GM19193 (cell line): Measurements from ENCODE around the gene PDE6G.

Experiments
- POLR2A ChIP-seq: IDR thresholded peaks from 4 replicates; pipeline ENCODE4 v1.6.1; 2011; ENCODE audit not compliant: insufficient read depth, insufficient read length; ENCODE audit errors: extremely low read depth

Gene PDE6G

DNA sequence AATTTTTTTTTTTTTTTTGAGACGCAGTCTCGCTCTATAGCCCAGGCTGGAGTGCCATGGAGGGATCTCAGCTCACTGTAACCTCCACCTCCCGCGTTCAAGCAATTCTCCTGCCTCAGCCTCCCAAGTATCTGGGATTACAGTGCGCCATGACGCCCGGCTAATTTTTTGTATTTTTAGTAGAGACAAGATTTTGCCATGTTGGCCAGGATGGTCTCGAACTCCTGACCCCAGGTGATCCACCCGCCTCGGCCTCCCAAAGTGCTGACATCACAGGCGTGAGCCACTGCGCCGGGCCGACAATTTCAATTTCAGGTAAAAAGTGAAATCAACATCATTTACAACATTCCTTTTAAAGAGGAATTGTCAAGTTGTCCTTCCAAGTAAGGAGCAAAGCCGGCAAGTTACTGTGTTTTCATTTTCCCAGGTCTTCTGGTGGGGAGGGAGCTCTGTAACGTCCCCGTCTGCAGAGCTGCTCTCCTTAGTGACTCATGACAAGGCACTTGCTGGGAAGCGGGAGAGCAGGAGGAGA, 20.3 kb downstream of the PDE6G start:
- no peak for TF ChIP-seq POLR2A

DNA sequence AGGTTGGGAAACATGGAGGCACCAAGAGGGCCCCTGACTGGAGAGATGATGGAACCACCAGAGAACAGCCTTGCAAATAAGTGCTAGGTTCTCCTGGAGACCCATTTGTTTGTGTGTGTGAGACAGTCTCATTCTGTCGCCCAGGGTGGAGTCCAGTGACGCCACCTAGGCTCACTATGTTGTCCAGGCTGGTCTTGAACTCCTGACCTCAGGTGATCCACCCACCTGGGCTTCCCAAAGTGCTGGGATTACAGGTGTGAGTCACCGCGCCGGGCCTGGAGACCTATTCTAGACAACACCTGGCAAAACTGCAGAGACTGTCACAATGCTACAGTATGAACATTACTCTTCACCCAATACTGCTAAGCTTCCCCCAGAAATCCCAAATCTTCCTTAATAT, 20.9 kb downstream of the PDE6G start:
- no peak for TF ChIP-seq POLR2A

DNA sequence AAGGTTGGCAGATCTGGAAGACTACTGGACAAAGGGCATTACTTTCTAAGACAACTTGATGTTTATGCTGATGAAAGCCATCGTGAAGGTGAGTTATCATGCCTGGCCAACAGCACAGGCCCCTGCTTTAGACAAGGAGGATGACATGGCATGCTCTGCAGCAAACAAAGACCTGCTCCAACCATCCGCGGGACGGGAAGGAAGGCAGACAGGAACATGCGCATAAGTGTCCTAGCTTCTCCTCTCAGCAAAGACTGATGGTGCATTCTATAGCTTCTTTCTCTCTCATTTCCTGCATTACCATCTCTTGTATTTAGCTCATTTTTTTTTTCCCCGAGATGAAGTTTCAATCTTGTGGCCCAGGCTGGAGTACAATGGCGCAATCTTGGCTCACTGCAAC, 24.9 kb downstream of the PDE6G start:
- TF ChIP-seq POLR2A = no peak

DNA sequence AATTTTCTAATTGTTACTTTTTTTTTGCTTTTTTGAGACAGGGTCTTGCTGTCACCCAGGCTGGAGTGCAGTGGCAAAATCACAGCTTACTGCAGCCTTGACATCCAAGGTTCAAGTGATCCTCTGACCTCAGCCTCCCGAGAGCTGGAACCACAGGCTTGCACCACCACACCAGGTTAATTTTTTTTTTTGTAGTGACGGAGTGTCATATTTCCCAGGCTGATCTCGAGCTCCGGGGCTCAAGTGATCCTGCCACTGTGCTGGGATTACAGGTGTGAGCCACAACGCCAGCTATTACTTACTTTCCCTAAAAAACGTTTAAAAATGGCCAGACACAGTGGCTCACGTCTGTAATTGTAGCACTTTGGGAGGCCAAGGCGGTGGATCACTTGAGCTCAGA, 26.1 kb downstream of the PDE6G start:
- TF ChIP-seq POLR2A = no peak

DNA sequence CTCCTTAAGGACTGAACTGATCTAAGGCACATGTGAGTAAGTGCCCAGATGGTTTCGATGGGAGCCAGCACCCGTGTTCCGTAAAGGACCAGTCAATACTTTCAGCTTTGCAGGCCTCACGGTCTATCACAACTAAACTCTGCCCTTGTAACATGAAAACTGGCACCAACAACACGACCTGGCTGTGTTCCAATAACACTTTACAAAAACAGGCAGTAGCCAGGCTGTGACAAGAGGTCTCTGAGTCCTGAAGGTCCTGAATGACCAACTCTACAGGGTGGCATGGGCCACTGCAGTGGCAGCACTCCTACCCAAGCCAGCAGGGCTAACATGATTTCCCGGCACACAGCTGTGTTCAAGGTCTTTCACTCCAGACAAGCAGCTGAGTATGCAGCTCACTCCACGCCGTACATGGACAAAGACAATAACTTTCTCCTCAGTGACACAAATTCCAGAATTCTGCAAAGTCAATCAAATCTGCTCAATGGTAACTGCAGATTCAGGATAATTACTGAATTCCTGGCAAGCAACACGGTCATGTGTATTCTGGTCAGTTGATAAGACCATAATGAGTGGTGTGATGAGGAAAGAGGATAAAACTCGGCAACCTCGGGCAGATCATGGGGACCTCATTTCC, 34.7 kb downstream of the PDE6G start:
- TF ChIP-seq POLR2A = no peak

DNA sequence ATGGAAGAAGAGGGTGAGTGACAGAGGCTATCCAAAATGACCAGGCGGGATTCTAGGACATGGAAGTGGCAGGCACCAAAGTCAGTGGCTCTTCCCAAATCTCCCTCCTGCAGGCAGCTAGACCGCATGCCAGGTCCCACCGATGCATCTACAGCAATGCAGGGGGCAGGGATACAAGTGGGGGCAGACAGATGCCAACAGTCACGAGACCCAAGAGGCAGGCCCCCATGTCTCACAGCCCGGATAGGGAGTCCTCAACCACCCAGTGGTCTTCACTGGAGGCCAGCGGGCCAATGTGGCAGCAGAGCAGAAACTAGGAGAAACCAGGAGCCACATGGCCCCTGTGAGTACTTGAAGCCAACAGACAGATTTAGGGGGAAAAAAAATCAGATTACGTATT, 39.5 kb downstream of the PDE6G start:
- TF ChIP-seq POLR2A = no peak

DNA sequence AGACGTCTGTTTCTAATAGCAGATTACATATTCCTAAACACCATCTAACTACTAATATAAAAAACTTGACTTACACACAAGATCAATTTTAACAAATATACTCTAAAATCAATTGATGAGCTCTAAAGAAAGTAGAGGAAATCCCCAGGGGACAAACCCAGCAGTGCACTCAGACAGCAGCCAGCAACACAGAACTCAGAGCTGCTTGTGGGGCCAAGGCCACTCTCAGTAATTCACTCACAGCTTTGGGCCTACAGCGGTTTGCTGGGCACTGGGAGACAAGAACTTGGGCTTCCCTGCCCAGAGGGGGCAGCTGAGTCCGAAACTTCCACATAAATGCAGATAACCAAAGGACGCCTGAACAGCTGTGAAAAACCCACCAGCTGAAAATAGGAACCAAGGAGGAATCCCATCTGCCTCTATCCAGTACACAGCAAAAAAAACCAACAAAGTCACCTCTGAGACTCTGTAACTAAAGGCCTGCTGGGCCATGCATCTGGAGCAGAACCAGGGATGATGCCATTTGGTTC, 40.9 kb downstream of the PDE6G start:
- no peak for TF ChIP-seq POLR2A

DNA sequence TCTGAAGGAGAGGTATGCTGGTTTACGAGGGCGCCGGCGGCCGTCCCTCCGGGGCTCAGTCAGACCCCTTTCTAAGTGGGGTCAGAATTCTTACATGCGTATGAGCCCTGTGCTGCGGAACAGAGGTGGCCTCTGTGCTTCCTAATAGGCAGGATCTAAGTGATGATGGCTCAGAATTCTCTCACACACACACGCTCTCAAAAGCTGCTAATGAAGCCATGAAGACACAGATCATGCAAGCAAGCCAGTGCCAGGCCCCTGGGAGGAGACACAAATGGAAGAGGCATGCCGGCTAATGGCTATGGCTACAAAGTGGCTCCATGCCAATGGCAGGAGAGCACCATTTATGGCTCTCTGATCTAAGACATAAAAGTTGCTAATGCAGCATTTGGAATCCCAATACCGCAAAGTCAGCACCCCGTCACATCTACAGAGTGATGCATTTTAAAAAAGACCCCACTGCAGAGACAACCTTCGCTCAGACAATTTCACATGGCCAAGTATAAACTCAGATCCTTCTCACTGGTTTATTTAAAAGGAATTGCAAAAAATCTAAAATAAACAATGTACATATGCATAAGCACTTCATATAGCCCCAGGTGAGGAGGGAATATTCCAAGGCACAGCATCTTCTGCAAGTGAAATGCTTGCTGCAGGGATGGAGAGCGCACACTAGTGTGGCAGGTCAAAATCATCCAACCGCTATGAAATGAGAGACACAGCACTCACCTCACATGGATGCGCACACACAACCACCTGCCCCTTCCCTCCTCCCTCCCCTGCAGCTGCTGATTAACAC, 44.0 kb downstream of the PDE6G start:
- no peak for TF ChIP-seq POLR2A

DNA sequence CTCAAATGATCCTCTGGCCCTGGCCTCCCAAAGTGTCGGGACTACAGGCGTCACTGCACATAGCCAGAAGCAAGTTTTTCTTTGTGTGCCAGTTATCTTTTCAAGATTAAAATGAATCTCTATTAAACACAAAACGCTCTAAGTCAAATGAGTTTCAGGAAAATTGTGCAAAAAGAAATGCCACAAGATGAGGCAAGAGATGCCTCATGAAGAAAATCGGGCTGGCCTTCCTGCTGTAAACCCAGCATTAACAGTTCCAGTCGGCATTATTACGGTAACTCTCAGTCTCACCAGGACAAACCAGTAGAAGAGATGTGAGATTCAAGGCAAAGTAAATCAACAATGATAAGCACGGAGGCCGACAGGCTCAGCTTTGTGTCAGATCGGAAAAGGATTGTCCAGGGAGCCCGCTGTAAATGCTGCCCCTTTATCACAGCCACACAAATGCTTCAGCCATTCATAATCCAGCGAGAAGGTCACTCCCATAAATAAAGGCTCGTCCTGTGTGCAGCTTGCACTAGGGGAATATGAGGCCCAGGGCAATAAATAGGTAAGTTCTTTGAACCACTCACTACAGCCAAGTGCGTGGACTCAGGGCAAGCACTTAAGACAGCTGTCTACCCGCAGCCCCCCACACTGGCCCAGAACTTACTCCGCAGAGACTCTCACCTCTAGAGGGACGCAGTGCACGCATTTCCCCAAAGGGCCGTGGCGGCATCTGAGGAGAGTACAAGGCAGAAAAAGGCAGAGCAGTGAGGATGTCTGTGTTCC, 46.6 kb downstream of the PDE6G start:
- no peak for TF ChIP-seq POLR2A

DNA sequence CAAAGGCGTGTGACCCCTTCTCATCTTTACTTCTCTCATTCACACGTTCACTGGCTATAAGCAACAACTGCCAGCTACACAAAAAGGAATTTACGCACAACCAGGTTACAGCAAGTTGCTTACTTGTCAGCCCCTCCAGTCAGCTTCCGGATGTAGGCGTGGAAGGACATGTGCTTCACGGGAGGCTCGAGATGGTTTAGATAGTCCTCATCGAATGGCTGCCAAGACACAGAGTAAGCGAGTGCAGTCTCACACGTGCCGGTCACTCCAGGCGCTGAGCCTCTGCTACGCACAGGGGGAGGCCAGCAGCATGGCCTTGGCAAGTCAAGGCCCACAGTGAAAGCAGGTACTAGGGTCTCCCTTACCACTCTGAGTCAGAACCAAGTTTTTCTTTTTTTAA, 47.7 kb downstream of the PDE6G start:
- no peak for TF ChIP-seq POLR2A

DNA sequence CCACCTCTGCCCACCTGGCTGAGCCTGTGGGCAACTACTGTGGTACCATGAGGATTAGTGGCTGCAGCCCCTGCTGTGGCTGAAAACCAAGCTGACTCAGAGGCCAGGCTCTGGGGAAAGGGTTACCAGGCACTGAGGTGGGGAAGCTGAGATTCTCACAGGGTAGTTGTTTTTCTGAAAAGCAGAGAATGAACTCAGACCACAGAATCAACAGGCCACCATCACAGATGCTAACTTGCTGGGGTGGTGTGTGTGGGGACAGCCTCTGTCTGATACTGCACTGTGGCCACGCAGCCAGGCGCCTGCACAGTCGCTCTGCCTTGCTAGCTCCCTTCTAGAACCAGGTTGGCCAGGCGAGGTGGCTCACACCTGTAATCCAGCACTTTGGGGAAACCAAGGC, 48.3 kb downstream of the PDE6G start:
- no peak for TF ChIP-seq POLR2A

DNA sequence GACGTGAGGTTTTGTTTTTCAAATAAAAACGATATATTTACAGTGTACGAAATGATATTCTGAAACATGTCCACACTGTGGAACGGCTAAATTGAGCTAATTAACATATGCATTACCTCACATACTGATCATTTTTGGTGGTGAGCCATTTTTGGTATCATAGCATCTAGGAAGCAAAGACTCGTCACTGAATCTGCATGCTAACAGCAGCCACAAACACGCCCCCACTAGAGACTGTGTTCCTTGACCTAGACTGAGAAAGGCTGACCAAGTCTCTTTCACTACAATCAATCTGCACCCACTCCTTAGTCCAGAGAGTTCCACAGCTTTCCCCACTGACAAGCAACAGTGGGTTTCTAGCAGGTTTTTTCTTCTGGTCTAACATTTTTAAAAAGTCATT, 48.9 kb downstream of the PDE6G start:
- TF ChIP-seq POLR2A = no peak

DNA sequence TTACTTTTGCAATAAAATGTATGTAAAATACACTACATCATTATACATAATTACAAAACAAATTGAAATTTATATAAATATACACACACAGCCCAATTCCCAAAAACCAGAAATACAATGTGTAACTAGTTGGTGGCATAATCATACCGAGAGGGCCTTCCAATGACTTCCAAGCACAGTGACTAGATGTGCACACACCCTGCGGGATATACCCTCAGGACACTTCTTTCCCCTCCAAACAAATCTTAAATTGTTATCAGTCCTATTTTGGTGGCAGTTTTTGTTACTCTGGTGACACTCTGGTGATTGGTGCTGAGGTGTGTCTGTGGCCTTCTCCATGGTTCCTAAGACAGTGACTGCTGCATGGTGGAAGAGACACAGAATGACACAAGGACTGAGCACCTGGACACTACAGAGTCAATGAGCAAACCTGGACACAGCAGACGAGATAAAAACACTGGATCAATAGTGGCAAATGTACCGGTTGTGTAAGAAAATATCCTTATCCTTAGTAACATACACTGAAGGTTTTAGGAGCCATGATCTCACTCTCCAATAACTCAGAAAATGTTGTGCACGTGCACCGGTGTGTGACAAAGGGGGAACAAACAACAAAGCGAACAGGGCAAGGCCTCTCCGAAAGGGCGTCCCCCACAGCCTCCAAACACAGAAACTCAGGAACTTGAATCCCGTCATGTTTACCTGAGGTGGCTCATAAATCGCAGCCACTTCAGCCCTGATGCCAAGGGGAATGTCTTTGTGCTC, 52.3 kb downstream of the PDE6G start:
- TF ChIP-seq POLR2A = no peak

DNA sequence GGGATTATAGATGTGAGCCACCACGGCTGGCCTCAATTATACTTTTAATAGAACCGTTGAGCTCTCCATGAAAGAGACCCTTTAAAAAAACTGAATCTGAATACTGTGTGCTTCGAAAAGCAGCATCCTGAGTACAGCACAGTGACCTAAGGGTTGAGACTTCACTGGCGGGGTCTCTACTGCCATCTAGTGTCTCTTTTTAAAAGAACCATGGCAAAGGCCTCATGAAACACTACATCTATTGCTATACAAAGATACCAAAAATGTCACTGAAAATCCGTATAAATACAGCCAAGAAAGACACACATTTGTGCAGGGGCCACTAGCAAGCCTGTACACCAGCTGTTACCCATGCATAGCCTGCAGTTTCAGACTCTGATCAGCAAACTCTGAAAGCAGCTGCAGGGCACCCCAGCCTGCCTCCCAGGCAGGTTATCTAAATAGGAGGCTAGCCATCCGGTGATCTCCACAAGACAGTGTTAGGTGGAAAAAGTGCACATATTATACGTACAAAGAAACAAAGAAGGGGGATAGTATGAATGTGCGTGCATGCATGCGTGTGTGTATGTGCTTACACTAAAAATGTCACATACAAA, 54.7 kb downstream of the PDE6G start:
- TF ChIP-seq POLR2A = no peak
